Amygdala (tissue), 56 donors: ENCODE data around the gene CIT.
"Not testable (repeated sequence)": the region's sequence is repeated elsewhere in the genome, so short reads cannot be mapped to it uniquely, and the experiment has no call there.

Experiments used
- DNase-seq, 56 donors: peaks; one replicate each; lab custom pipeline; 2025; lab: John Stamatoyannopoulos, UW

Gene CIT

DNA sequence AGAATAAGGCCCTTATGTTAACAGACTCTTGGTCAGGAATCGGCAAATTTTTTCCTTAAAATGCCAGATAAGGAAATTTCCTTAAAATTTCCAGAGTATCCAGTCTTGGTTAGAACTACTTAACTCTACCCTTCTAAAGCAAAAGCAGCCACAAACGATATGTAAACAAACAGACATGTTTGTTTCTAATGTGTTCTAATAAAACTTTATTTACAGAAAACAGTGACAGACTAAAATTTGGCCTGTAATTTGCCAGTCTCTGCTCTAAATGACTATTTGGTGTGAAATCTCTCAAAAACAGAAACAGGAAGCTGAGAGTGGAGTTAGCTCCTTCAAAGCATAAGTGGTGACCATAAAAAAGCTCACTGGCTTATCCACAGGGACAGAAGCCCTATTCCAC lies 131.0 kb downstream of the CIT start:
- DNase-seq, result no peak

DNA sequence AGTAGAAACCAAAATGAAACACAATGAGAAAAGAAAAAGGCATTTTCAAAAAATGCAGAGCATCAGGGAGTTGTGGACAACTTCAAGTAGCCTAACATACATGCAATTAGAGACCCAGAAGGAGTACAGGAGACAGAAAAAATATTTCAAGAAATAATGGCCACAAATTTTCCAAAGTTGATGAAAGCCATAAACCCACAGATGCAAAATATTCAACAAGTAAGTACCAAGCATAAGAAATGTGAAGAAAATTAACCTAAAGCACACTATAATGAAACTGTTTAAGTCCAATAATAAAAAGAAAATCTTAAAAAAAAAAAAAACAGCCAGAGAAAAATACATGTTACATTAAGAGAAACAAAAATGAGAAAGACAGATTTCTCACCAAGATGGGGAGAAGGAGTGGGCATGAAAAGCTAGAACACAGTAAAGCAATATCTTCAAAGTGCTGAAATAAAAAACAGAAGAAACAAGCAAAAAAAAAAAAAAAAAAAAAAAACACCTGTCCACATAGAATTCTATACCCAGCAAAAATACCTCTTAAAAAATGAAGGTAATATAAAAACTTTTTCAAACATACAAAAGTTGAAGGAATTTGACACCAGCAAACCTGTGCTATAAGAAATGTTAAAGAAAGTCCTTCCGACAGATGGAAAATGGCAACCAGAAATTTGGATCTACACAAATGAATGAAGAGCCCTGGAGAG lies 132.1 kb downstream of the CIT start:
- DNase-seq, result no peak

DNA sequence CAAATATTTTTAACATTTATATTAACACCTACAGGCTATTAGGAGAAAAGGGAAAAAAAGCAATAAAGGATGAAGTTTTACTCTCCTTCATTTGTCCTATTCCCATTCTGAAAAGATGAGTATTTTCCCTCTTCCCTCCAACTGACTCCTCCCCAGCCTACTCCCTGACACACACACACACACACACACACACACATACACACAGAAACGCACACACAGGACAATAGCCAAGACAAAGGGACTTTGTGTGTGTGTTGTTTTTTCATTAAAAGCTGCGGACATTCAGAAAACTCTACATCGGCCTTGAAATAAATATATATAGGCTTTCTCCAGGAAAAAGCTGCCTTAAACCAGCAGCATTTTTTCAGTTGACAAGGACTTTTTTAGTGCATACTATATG lies 134.4 kb downstream of the CIT start:
- DNase-seq, result peak in 15 of 56 donors; percentile 7 to 61 (median 17)

DNA sequence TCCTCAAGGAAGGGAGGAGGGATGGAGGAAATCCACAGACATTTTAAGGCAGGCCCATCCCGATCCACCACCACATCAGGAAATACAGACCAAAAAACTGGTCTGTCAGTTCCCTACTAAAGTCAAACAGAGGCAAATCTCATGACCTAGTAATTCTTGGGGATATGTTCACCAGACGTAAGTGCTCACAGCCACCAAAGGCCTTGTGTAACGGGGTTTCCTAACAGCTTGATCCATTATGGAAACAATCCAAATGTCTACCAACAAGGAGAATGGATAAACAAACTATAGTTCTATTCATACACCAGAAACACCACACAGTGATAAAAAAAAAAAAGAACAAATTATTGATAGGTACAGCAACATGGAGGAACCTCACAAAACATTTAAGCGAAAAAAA lies 136.3 kb downstream of the CIT start:
- DNase-seq, result no peak

DNA sequence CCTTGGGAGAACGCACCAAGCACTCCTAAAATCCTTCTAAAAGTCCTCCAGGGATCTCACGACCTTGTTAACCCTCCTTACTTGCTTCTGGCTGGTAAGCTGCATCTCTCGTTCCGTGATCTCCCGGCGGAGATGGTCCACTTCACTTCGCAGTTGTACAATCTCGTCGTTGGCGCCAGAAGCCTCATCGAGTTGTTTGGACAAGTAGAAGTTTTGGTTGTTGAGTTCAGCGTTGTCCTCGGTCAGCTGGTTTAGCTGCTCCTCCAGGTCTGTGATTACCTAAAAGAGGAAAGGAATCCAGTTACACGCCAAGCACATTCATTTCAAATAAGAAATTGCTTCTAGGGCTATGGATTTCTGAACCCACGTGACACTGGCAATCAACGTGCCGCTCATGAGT lies 142.0 kb downstream of the CIT start:
- no peak for DNase-seq

DNA sequence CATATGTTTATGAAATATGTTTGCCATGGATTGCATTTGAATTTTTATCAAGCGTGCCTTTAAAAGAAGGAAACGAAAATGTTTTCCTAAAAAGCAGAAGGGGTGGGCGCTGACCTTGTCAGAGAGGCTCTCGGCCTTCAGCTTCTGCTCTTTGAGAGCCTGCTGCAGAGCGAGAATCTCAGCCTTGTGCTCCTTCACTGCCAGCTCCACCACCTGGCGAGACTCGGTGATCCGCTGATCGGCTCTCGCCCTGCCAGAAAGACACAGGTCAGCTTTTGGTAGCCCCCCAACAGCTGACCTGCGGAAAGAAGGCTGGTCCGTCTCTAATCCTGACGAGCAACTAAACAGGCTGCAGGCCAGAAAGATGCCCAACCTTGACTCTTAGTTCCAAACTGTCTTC lies 146.7 kb downstream of the CIT start:
- DNase-seq, result no peak

DNA sequence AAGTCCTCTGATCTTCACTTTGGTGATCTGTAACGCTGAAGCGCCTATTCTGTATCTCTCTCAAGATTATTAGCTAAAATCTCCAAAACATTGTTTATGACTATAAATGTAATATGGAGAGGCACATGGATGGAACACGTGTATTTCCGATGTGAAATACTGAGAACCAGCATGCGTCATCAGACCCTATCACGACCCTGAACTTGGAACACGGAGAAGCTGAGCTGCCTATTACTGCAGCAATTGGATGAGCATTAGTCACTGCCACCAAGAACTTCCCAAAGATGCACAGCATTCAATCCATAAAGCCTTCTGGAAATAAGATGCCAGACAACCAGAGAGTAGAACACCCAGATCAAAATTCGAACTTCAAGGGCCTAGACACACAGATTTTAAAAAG lies 147.2 kb downstream of the CIT start:
- no peak for DNase-seq

DNA sequence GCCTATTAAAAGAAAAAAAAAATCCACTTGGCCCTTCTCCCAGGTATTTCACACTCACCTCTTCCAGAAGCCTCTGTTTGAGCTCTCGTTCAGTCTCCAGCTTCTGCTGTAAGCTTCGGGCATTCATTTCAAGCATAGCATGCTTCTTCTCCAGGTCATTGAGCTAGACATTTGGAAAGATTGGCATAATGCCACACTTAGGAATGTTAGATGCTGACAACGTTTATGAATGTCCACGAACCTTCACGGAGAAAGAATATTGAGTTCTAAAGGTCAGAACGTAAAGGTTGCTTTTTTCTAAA lies 148.7 kb downstream of the CIT start:
- no peak for DNase-seq

DNA sequence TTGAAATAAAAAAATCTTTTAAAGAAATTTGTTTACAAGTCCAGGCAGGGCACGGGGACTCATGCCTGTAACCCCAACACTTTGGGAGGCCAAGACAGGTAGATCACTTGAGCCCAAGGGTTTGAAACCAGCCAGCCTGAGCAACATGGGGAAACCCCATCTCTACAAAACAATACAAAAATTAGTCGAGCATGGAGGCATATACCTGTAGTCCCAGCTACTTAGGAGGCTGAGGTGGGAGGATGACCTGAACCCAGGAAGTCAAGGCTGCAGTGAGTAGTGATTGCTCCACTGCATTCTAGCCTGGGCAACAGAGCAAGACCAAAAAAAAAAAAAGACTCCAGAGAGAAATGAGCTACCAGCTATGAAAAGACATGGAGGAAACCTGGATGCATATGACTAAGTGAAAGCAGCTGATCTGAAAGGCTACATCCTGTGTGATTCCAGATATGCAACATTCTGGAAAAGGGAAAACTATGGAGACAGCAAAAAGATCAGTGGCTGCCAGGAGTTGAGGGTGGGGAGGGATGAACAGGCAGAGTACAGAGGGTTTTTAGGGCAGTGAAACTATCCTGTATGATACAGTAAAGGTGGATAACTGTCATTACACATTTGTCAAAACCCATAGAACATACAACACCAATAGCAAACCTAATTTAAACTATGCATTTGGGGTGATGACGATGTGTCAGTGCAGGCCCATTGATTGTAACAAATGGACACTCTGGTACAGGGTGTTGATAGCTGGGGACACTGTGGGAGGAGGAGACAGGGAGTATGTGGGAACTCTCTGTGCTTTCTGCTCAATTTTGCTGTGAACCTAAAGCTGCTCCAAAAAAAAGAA lies 149.3 kb downstream of the CIT start:
- peak in 3 of 56 donors; percentile 12 to 23 (median 22) for DNase-seq

DNA sequence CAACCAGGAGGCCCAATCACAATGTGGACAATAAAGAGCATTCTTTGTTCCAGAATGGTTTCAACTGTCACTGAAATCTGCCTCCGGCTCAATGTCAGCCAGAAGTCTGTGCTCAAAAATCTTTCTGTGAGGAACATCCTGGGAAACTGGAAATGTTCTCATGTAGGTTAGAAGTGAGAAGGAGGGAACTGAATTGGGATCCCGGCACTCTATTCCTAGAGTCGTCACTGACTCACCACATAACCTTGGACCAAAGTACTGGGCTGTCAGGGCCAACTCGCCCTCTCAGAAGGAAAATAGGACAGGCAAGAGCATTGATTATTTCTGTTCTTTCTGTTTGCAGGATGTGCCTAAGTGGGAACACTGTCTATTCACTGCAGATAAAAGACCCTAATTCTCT lies 151.6 kb downstream of the CIT start:
- DNase-seq, result no peak

DNA sequence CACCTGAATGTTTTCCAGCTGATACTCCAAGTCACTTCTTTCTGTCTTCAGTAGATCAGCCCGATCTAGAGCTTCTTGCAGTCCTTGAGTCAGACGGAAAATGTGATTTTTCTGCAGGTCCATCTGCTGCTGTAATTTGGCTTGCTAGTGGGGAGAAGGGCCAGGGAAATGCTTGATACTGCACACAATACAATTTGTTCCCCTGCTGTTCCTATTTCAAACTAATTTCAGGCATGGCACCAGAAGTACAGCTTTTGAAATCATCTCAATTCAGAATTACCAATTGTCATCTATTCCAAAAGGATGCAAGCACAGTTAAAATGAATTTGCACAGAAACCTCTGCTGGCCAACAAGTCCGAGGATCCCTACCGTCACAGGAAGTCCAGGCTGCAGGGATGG lies 155.8 kb downstream of the CIT start:
- peak in 2 of 56 donors; percentile 13 for DNase-seq

DNA sequence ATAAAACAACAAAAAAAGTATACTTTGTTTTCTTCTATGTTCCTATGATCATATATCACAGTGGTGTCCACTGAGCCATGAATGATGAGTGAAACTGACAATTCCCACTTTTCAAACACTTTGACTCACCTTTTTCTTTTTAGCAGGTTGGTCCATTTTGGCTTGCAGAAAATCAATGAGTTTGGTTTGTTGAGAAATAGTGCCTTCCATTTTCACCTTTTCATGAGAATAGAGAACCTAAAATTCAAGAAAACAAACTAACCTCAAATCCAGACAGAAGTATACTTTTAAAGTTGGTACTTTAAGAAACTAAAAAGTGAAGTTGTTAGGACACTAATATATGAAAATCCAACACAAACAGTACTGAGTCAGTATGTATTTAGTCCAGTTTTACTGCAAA lies 156.8 kb downstream of the CIT start:
- no peak for DNase-seq

DNA sequence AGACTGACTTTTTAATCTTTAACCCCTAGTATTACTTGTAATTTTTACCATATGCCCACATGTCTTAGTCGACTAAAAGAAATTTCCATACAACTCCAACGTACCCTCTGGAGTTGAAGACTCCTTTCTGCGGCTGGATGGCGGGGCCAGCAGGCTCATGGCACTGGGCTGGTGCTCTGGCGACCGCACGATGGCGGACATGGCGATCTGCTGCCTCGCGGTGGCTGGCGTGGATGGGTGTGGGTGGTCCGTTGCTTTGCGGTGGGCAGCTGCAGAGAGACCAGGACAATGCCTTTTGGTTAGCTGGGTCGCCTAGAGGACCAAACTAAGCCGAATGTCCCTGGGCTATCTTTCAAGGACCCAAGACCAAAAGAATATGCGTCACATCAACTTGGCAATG lies 159.0 kb downstream of the CIT start:
- DNase-seq, result no peak

DNA sequence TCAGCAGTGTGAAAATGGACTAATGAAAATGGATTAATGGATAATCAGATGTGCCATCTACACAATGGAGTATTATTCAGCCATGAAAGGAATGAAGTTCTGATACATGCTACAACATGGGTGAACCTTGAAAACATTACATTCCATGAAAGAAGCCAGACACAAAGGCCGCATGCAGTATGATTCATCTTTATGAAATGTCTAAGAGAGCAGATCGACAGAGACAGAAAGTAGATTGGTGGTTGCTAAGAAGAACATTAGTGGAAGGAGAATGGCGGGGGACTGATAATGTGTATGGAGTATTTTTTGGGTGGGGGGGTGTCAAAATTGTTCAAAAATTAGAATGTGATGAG lies 161.9 kb downstream of the CIT start:
- DNase-seq, result no peak

DNA sequence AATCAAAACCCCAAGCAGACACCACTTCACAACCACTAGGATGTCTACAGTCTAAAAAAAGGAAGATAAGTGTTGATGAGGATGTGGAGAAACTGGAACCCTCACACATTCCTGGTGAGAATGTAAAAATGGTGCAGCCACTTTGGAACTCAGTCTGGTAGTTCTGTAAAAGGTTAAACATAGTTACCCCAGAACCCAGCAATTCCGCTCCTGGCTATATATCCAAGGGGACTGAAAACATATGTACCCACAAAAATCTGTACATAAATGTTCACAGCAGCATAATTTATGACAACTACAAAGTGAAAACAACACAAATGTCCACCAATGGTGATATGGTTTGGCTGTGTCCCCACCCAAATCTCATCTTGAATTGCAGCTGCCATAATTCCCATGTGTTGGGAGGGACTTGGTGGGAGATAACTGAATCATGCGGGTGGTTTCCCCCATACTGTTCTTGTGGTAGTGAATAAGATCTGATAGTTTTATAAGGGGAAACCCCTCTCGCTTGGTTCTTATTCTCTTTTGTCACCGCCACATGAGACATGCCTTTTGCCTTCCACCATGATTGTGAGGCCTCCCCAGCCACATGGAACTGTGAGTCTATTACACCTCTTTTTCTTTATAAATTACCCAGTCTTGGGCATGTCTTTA lies 162.4 kb downstream of the CIT start:
- no peak for DNase-seq

DNA sequence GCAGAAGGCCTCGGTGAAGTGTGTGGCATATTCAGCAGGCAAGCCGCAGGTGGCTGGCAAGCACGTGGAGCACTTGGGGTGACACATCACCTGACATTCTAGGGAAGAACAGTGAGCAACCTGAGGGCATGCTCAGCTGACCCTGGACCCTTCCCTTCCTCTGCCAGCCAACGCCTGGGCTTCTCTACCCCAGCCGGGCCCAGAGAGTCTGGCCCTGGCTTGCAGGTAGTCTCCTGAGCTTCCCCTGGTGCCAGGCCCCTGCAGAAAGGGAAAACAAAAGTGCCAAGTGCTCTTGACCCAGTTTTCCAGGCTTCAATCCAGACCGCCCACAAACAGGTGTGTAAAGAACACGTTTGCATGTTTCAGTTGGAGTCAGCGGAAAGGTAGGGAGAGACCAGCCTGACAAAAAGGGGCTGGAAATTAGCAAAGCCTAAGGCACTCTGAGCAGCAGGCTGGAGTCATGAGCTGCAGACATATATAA lies 163.5 kb downstream of the CIT start:
- no peak for DNase-seq

DNA sequence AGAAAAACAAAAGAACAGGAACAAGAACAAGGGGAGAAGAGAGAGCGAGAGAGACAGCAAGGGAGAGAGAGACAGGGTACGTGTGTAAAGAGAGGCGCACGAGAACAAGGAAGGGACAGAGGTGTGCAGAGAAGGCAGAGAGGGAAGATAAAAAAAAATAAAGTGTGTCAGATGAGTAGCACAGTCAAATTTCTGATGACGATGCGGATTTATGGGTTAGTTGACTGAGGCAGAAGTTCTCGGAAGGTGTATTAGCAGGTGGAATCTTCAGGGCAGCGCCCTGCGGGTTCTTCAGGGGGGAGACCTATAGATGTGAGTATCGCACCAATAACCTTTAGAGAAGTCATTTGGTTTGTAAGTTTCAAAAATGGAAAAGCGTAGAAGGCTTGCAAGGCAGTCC lies 164.4 kb downstream of the CIT start:
- DNase-seq, result no peak

DNA sequence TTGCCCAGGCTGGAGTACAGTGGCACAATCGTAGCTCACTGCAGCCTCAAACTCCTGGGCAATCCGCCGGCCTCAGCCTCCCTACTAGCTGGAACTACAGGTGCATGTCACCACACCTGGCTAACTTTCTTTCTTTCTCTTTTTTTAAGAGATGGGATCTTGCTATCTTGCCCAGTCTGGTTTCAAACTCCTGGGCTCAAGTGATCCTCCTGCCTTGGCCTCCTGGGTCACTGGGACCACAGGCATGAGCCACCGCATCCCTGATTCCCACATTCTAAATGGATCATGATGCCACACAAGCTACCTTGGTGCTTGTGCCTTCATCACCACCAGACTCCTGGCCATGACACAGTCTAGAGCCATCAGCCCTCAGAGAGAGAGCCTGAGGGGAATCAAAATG lies 165.4 kb downstream of the CIT start:
- DNase-seq, result no peak

DNA sequence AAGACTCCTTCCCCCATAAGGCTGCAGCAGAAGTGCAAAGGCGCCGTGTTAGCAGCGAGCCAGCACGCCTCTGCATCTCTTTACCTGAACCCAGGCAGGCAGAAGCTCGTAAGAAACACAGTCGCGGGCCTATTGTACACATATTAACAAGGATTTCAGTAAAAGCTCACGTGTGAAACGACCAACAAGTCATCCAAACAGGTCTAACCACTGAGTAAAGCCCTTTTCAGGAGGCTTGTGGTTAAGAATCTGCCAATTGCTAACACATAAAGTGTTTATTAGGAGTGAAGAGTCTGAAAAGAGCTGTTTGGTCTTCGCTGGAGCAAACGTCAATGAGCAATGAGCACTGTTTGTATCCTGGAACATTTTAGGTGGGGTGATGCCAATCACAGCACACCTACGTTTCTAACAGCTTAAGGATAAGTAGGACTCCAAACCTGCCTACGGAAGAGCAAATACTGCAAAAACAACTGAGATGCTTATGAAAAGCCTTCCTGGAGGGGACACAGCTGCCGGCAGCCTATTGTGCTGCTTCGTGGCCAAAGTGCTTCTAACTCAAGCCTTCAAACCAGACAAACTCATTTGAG lies 166.1 kb downstream of the CIT start:
- peak in 5 of 56 donors; percentile 30 to 65 (median 43) for DNase-seq

DNA sequence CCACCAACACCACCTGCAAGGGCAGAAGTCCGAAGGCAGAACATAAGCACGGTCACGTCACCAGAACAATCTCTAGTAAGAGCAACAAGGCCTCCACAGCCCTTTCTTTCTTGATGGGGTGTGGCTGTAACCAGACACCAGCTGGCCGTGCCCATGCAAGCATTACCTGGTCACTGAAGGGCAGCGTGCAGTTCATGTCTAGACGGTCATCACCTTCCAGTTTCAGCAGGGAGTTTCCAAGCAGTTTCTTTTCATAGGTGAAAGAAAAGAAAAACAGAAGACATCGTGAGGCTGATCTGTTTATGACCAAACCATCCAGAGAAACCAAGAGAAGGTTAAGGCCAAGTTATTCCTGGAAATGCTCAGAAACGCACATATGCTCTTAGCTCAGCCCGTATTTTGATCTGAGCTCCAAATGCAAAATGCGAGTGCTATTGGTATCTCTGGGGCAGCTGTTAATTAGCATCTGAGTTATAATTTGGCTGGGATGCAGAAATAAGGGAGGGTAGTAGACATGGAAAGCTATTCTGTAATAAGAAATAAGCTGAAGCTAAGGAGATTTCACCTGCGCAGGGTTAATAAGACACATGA lies 166.7 kb downstream of the CIT start:
- DNase-seq, result no peak

DNA sequence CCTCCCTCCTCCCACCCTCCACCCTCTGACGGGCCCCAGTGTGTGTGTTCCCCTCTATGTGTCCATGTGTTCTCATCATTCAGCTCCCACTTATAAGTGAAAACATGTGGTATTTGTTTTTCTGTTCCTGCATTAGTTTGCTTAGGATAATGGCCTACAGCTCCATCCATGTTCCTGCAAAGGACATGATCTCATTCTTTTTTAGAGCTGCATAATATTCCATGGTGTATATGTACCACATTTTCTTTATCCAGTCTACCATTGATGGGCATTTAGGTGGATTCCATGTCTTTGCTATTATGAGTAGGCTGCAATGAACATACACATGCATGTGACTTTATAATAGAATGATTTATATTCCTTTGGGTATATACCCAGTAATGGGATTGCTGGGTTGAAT lies 170.7 kb downstream of the CIT start:
- not testable (repeated sequence) for DNase-seq
